Parathyroid adenoma (tissue), 2 donors: ENCODE measurements around the gene USP11.

Source experiments
- H2AFZ ChIP-seq: fragments of 300-600 bp; sonication (generic); one replicate; pipeline ENCODE4 v1.7.0; 2017; ENCODE audit warnings: antibody characterized with exemption, mild to moderate bottlenecking
- H3K27ac ChIP-seq: fragments of 300-600 bp; sonication (generic); one replicate; pipeline ENCODE4 v1.7.0; 2017
- H3K27me3 ChIP-seq: fragments of 300-600 bp; sonication (generic); one replicate; pipeline ENCODE4 v1.7.0; 2017; ENCODE audit warnings: low read length; ENCODE audit not compliant: control insufficient read depth, insufficient read depth
- H3K36me3 ChIP-seq: fragments of 300-600 bp; sonication (generic); one replicate; pipeline ENCODE4 v1.7.0; 2017; ENCODE audit warnings: low read length; ENCODE audit not compliant: control insufficient read depth, insufficient read depth
- H3K4me1 ChIP-seq: fragments of 300-600 bp; sonication (generic); one replicate; pipeline ENCODE4 v1.7.0; 2017; ENCODE audit warnings: control low read depth
- H3K4me2 ChIP-seq: fragments of 300-600 bp; sonication (generic); one replicate; pipeline ENCODE4 v1.7.0; 2017; ENCODE audit warnings: low read length
- H3K4me3 ChIP-seq: fragments of 300-600 bp; sonication (generic); one replicate; pipeline ENCODE4 v1.7.0; 2017; ENCODE audit warnings: low read depth, low read length
- H3K79me2 ChIP-seq: fragments of 300-600 bp; sonication (generic); one replicate; pipeline ENCODE4 v1.7.0; 2017; ENCODE audit warnings: control low read depth
- H3K9ac ChIP-seq: fragments of 300-600 bp; sonication (generic); one replicate; pipeline ENCODE4 v1.7.0; 2017; ENCODE audit warnings: mild to moderate bottlenecking
- H3K9me3 ChIP-seq: fragments of 300-600 bp; sonication (generic); one replicate; pipeline ENCODE4 v1.7.0; 2017; ENCODE audit warnings: low read length; ENCODE audit not compliant: control insufficient read depth
- CTCF ChIP-seq: fragments of 300-600 bp; sonication (generic); IDR thresholded peaks from one replicate; pipeline ENCODE4 v1.7.0; 2017; ENCODE audit warnings: antibody characterized with exemption, mild to moderate bottlenecking
- donor health status: primary hyperparathyroidism.

Gene USP11

GRCh38 chrX:47233333-47234113, 714 bp downstream of the USP11 start:
- Histone ChIP-seq H3K4me3 (peak overlapping the region; percentile 86), H3K36me3 (no peaks in the 10 kb centered on the region)

GRCh38 chrX:47234583-47234982, 1.8 kb downstream of the USP11 start:
- Histone ChIP-seq H3K27ac (peak overlapping the region; percentile 98), H3K9me3 (no peaks in the 10 kb centered on the region), H3K4me2 (peak overlapping the region; percentile 65), H3K9ac (no peak overlapping the region), H3K27me3 (no peaks in the 10 kb centered on the region), H3K36me3 (no peaks in the 10 kb centered on the region), H3K4me3 (peak overlapping the region; percentile 86), H2AFZ (no peak overlapping the region), H3K79me2 (peaks cover 3% of the 10 kb centered on the region), H3K4me1 (peaks cover 4% of the 10 kb centered on the region)
- no peak for TF ChIP-seq CTCF

More at GRCh38 chrX:47233333-47234113, 714 bp downstream of the USP11 start:
- Histone ChIP-seq H3K9ac (peak overlapping the region; percentile 35), H3K4me1 (peaks cover 4% of the 10 kb centered on the region), H3K79me2 (peaks cover 3% of the 10 kb centered on the region), H3K4me2 (peak overlapping the region; percentile 66), H3K27me3 (no peaks in the 10 kb centered on the region), H3K9me3 (no peaks in the 10 kb centered on the region), H2AFZ (peak overlapping the region; percentile 79), H3K27ac (peak overlapping the region; percentile 98)
- TF ChIP-seq CTCF = no peak

DNA sequence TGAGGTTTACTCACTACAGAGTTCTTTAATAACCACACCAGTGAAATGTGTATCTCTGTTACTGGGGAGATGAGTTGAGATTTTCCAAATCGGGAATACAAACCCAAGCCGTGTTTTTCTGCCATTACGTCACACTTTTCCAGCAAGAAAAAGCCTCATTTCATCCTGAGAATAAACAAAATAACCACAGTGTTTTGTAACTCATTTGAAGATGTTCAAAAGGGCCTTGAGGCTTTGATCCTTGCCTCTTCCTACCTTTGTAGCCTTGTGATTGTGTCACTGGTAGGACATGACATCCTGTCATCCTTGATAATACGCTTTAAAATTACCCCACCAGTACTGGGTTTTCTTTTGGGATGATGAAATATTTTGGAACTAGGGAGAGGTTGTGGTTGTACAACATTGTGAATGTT, 2.9 kb downstream of the USP11 start:
- Histone ChIP-seq H3K27ac (no peak overlapping the region), H2AFZ (no peak overlapping the region), H3K4me1 (peaks cover 4% of the 10 kb centered on the region), H3K4me2 (no peak overlapping the region), H3K27me3 (no peaks in the 10 kb centered on the region), H3K79me2 (peaks cover 3% of the 10 kb centered on the region), H3K36me3 (no peaks in the 10 kb centered on the region), H3K9me3 (no peaks in the 10 kb centered on the region), H3K9ac (no peak overlapping the region), H3K4me3 (no peak overlapping the region)
- TF ChIP-seq CTCF = no peak

DNA sequence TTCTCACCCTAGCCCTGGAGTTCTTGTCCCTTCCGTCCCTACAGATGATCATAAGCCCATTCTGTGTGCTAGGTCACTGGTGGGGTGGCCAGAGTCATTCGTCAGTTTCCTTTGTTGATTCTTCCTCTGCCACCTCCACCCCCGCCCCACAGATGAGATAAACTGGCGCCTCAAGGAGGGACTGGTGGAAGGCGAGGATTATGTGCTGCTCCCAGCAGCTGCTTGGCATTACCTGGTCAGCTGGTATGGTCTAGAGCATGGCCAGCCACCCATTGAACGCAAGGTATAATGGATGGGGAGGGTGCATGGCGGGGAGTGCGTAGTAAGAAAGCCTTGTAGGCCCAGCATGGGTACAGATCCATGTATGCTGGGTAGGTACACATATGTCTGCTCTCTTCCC, 6.4 kb downstream of the USP11 start:
- H3K9ac ChIP-seq = no peak overlapping the region
- H3K36me3 ChIP-seq = no peaks in the 10 kb centered on the region
- no peaks in the 10 kb centered on the region for H3K27me3 ChIP-seq
- no peak overlapping the region for H3K27ac ChIP-seq
- no peaks in the 10 kb centered on the region for H3K4me1 ChIP-seq
- no peak for TF ChIP-seq CTCF
- H3K9me3 ChIP-seq = no peaks in the 10 kb centered on the region
- H2AFZ ChIP-seq = no peak overlapping the region
- no peak overlapping the region for H3K4me2 ChIP-seq
- no peak overlapping the region for H3K4me3 ChIP-seq
- no peaks in the 10 kb centered on the region for H3K79me2 ChIP-seq
